GM12878 (cell line): ENCODE results near the gene ABR. TPM values are rescaled to one million over a fixed set of nuclear protein-coding genes. Genes with fewer than 3 reads are reported as not detected.
A peak's percentile ranks its signal among the peaks of the same experiment; 100 is the strongest.
"Not testable (repeated sequence)": the region's sequence is repeated elsewhere in the genome, so short reads cannot be mapped to it uniquely, and the experiment has no call there.

Source experiments
- ATAC-seq: fragments of 200-7000 bp; cut with Tn5 transposase; 3 replicates; pipeline ENCODE4 v1.9.1; 2020; ENCODE audit warnings: mild to moderate bottlenecking, moderate library complexity
- BruUV-seq: library from RNA; stranded (reverse); fragments of 400-500 nt; replicated peaks from 2 replicates; lab custom pipeline; 2021; lab: Mats Ljungman, UMichigan
- CTCF ChIA-PET: fragments of 300-600 bp; sonication (Branson Sonifier 250); formaldehyde crosslinking; extraction: SDS; loops from one replicate; lab custom pipeline; 2021; ENCODE audit warnings: inconsistent platforms; lab: Yijun Ruan, JAX
- POLR2A ChIA-PET: fragments of 350-600 bp; formaldehyde crosslinking; extraction: SDS; loops from one replicate; lab custom pipeline; 2021; ENCODE audit warnings: inconsistent platforms; lab: Charles Lee
- RAD21 ChIA-PET: fragments of 300-600 bp; sonication (Branson Sonifier 250); formaldehyde crosslinking; loops from one replicate; lab custom pipeline; 2023; ENCODE audit warnings: antibody characterized with exemption; ENCODE audit not compliant: unreplicated experiment; lab: Charles Lee
- SMC1A ChIA-PET: fragments of 300-600 bp; sonication (Branson Sonifier 250); formaldehyde crosslinking; loops from one replicate; lab custom pipeline; 2023; ENCODE audit not compliant: unreplicated experiment, uncharacterized antibody; lab: Charles Lee
- DNase-seq: peaks from one replicate; pipeline ENCODE4 v3.0.0-alpha.2; 2011; ENCODE audit warnings: low read depth, low spot score
- FAIRE-seq: peaks from 3 replicates; lab custom pipeline; 2011; peaks lifted over from hg19 to GRCh38; lab: Jason Lieb, UNC
- H2AFZ ChIP-seq: 2 replicates; pipeline ENCODE4 v1.6.0; 2011; ENCODE audit warnings: low read depth, low read length, control low read depth; ENCODE audit not compliant: control insufficient read depth
- H3K27ac ChIP-seq: 2 replicates; pipeline ENCODE4 v1.5.1; 2011; ENCODE audit warnings: control low read depth; ENCODE audit not compliant: control insufficient read depth, insufficient read depth
- H3K27me3 ChIP-seq, 2 experiments: replicated peaks in 1 of 2; 2 replicates each; pipeline versions ENCODE4 v1.6.0 to v1.6.1; 2011; ENCODE audit warnings: low read length in 1 of 2; ENCODE audit not compliant: control insufficient read depth in 2 of 2, insufficient read depth in 2 of 2
- H3K36me3 ChIP-seq, 2 experiments: 2 replicates each; pipeline ENCODE4 v1.5.1; 2011; ENCODE audit warnings: low read length in 1 of 2; ENCODE audit not compliant: control insufficient read depth in 2 of 2, insufficient read depth in 2 of 2
- H3K4me1 ChIP-seq: 2 replicates; pipeline ENCODE4 v1.6.1; 2011; ENCODE audit warnings: mild to moderate bottlenecking, low read length, moderate library complexity, mixed read lengths; ENCODE audit not compliant: control insufficient read depth, insufficient read depth
- H3K4me2 ChIP-seq: 2 replicates; pipeline ENCODE4 v1.6.0; 2011; ENCODE audit warnings: control low read depth; ENCODE audit not compliant: control insufficient read depth, insufficient read depth
- H3K4me3 ChIP-seq: fragments of 200-600 bp; sonication (generic); 2 replicates; pipeline ENCODE4 v1.5.1; 2016
- H3K79me2 ChIP-seq: 2 replicates; pipeline ENCODE4 v1.6.0; 2011; ENCODE audit warnings: low read length; ENCODE audit not compliant: control insufficient read depth, insufficient read depth
- H3K9ac ChIP-seq: 2 replicates; pipeline ENCODE4 v1.8.0; 2011; ENCODE audit warnings: low read length, control low read depth, mixed read lengths; ENCODE audit not compliant: control insufficient read depth, insufficient read depth
- H3K9me3 ChIP-seq: replicated peaks from 3 replicates; pipeline ENCODE4 v1.5.1; 2011; ENCODE audit warnings: mild to moderate bottlenecking, low read length; ENCODE audit not compliant: control insufficient read depth, insufficient read depth
- H4K20me1 ChIP-seq: 2 replicates; pipeline ENCODE4 v1.6.0; 2011; ENCODE audit not compliant: control insufficient read depth, insufficient read depth
- CBX3 ChIP-seq: fragments of 200-600 bp; sonication (generic); IDR thresholded peaks from 2 replicates; pipeline ENCODE4 v1.6.1; 2016; ENCODE audit warnings: low read depth, borderline replicate concordance
- CBX5 ChIP-seq: sonication (generic); IDR thresholded peaks from 2 replicates; pipeline ENCODE4 v1.6.1; 2016; ENCODE audit warnings: low read depth, moderate library complexity, mild to moderate bottlenecking, inconsistent platforms
- RUNX3 ChIP-seq: IDR thresholded peaks from 2 replicates; pipeline ENCODE4 v1.6.1; 2012; ENCODE audit warnings: low read length, inconsistent platforms
- WGBS: methylation state at CpG from one replicate; pipeline ENCODE4 v1.1.6; 2016; ENCODE audit warnings: low lambda C conversion rate; ENCODE audit not compliant: insufficient replicate concordance, insufficient coverage; ENCODE audit errors: missing lambda C conversion rate; 5-methylcytosine and 5-hydroxymethylcytosine counted together
- in situ Hi-C: fragments of 300-500 bp; cut with MboI; formaldehyde crosslinking; loops from 9 replicates; pipeline ENCODE4 v1.14.3; 2018; ENCODE audit warnings: mixed read lengths
- intact Hi-C: fragments of 100-400 bp; cut with micrococcal nuclease; formaldehyde crosslinking; loops from one replicate; pipeline ENCODE4 v1.14.2; 2022; ENCODE audit not compliant: unreplicated experiment
- polyA plus RNA-seq, 11 experiments: library from polyadenylated mRNA; depleted of rRNA in 4 of 11; unstranded in 6 of 11; stranded (reverse) in 5 of 11; fragments of >200 nt; fragmentation: Nextera tagmentation in 4 of 11; fragmentation: Illumina TruSeq in 1 of 11; extraction: Ambion mirVana in 4 of 11; extraction: Trizol in 1 of 11; gene quantifications; 1 replicate in 1 of 11; 2 replicates in 10 of 11; pipeline versions ENCODE4 v1.2.1 to v1.2.3, GENCODE V29; 2011 to 2016; ENCODE audit warnings: inconsistent platforms in 2 of 11, missing spikeins in 2 of 11, low read depth in 1 of 11
- total RNA-seq, 4 experiments: library from RNA; depleted of rRNA in 3 of 4; stranded (reverse); fragments of >200 nt in 3 of 4; fragmentation: Illumina TruSeq in 1 of 4; extraction: Trizol in 1 of 4; gene quantifications; 2 replicates each; pipeline versions ENCODE4 v1.2.1 to v1.2.3, GENCODE V29; 2013 to 2021

The ABR gene
- total and polyA plus RNA-seq, 10 of the 15 experiments (the other 5 are each of a cell fraction or from before 2014, with no cell fraction given) = 1.4 to 112 (median 30.0) TPM

GRCh38 chr17:1065416-1065815 lies 114.4 kb downstream of the ABR start:
- H3K9ac ChIP-seq, H3K27me3 ChIP-seq, H4K20me1 ChIP-seq, SMC1A ChIA-PET, H3K4me2 ChIP-seq, intact Hi-C loops, ATAC-seq, H3K4me1 ChIP-seq, FAIRE-seq, BruUV-seq, H2AFZ ChIP-seq, H3K4me3 ChIP-seq, POLR2A ChIA-PET, DNase-seq, in situ Hi-C loops, H3K79me2 ChIP-seq, H3K27ac ChIP-seq, RAD21 ChIA-PET, CTCF ChIA-PET: not testable (repeated sequence)
- H3K36me3 ChIP-seq = peaks cover 17 to 29% of the 10 kb centered on the region in 2 experiments
- H3K9me3 ChIP-seq = peaks cover 14% of the 10 kb centered on the region; the same call in 2 of the 3 replicates
- 69% methylated on average over 2 of the region's 4 CpGs for WGBS
- TF ChIP-seq CBX5 = peak; percentile 28; the same call in 1 of the 2 replicates

- no peaks in the 10 kb centered on the region for H4K20me1 ChIP-seq
- peak; percentile 59 for ATAC-seq
- H3K79me2 ChIP-seq = no peaks in the 10 kb centered on the region
- H3K27ac ChIP-seq = no peak overlapping the region
- ChIA-PET CTCF (no interaction called here), POLR2A (no interaction called here), RAD21 (no interaction called here), SMC1A (no interaction called here)
- no peak overlapping the region for H2AFZ ChIP-seq
- no peaks in the 10 kb centered on the region for H3K4me1 ChIP-seq
- 34% methylated on average over 11 of the region's 11 CpGs for WGBS
- H3K4me2 ChIP-seq = no peak overlapping the region
- no peak overlapping the region for H3K4me3 ChIP-seq
- H3K9ac ChIP-seq = no peak overlapping the region
- in situ Hi-C loops (no loop called here), intact Hi-C loops (no loop called here)
- H3K9me3 ChIP-seq = peaks cover 7% of the 10 kb centered on the region; the same call in 2 of the 3 replicates
- no TSS peak for BruUV-seq
- TF ChIP-seq RUNX3 (0 out of 2 replicates have a peak, but pooled peaks have one; percentile 10), CBX3 (no peak)
- H3K27me3 ChIP-seq = no peaks in the 10 kb centered on the region
- no peak for DNase-seq
- peaks cover 17 to 26% of the 10 kb centered on the region in 2 experiments; a peak in 3 of 4 replicates for H3K36me3 ChIP-seq
- no peak for FAIRE-seq
These were observed 118.8 kb downstream of the ABR start for GRCh38 chr17:1060991-1061390.
